ENCODE measurements around the gene UBC.
"Not testable (repeated sequence)": the region's sequence is repeated elsewhere in the genome, so short reads cannot be mapped to it uniquely, and the experiment has no call there.

Gene UBC

GRCh38 chr12:124906606-124907261 is 7.7 kb downstream of the UBC start:
- DNase-seq (ENCODE audit: extremely low read depth, insufficient read length): no peak
- Histone ChIP-seq H3K27me3 (replicated peaks; ENCODE audit: control insufficient read depth, insufficient read depth, low read length) (no peaks in the 10 kb centered on the region), H3K36me3 (ENCODE audit: control insufficient read depth, insufficient read depth, low read length) (peaks cover 7% of the 10 kb centered on the region), H3K4me3 (replicated peaks; ENCODE audit: low read depth, low read length) (no peak overlapping the region)
- TF ChIP-seq CTCF (IDR thresholded peaks at IDR 0.05; ENCODE audit: insufficient read depth, low read length, poor library complexity, severe bottlenecking): peak; percentile 98

GRCh38 chr12:124904306-124905098 is 9.9 kb downstream of the UBC start:
- Histone ChIP-seq H3K27me3 (replicated peaks; ENCODE audit: control insufficient read depth, insufficient read depth, low read length) (no peaks in the 10 kb centered on the region), H3K4me3 (replicated peaks; ENCODE audit: low read depth, low read length) (no peak overlapping the region), H3K36me3 (ENCODE audit: control insufficient read depth, insufficient read depth, low read length) (no peaks in the 10 kb centered on the region)
- DNase-seq (ENCODE audit: extremely low read depth, insufficient read length): no peak
- TF ChIP-seq CTCF (IDR thresholded peaks at IDR 0.05; ENCODE audit: insufficient read depth, low read length, poor library complexity, severe bottlenecking): no peak

GRCh38 chr12:124902916-124903315 is 11.5 kb downstream of the UBC start:
- H3K4me3 ChIP-seq (replicated peaks; ENCODE audit: low read depth, low read length): no peak overlapping the region
- no peaks in the 10 kb centered on the region for H3K27me3 ChIP-seq (replicated peaks; ENCODE audit: control insufficient read depth, insufficient read depth, low read length)
- H3K36me3 ChIP-seq (ENCODE audit: control insufficient read depth, insufficient read depth, low read length): no peaks in the 10 kb centered on the region
- no peak for TF ChIP-seq CTCF (IDR thresholded peaks at IDR 0.05; ENCODE audit: insufficient read depth, low read length, poor library complexity, severe bottlenecking)
- DNase-seq (ENCODE audit: extremely low read depth, insufficient read length): no peak

GRCh38 chr12:124901003-124901402 is 13.4 kb downstream of the UBC start:
- no peaks in the 10 kb centered on the region for H3K27me3 ChIP-seq (replicated peaks; ENCODE audit: control insufficient read depth, insufficient read depth, low read length)
- no peak overlapping the region for H3K4me3 ChIP-seq (replicated peaks; ENCODE audit: low read depth, low read length)
- no peaks in the 10 kb centered on the region for H3K36me3 ChIP-seq (ENCODE audit: control insufficient read depth, insufficient read depth, low read length)
- no peak for DNase-seq (ENCODE audit: extremely low read depth, insufficient read length)
- TF ChIP-seq CTCF (IDR thresholded peaks at IDR 0.05; ENCODE audit: insufficient read depth, low read length, poor library complexity, severe bottlenecking): no peak

- H3K27me3 ChIP-seq (replicated peaks; ENCODE audit: control insufficient read depth, insufficient read depth, low read length); H3K36me3 ChIP-seq (ENCODE audit: control insufficient read depth, insufficient read depth, low read length); H3K4me3 ChIP-seq (replicated peaks; ENCODE audit: low read depth, low read length); DNase-seq (ENCODE audit: extremely low read depth, insufficient read length): not testable (repeated sequence)
Observed at GRCh38 chr12:124900345-124900795, 14.1 kb downstream of the UBC start.

GRCh38 chr12:124898923-124899294 is 15.5 kb downstream of the UBC start:
- no peak for TF ChIP-seq CTCF (IDR thresholded peaks at IDR 0.05; ENCODE audit: insufficient read depth, low read length, poor library complexity, severe bottlenecking)
- H3K27me3 ChIP-seq (replicated peaks; ENCODE audit: control insufficient read depth, insufficient read depth, low read length): no peaks in the 10 kb centered on the region
- H3K4me3 ChIP-seq (replicated peaks; ENCODE audit: low read depth, low read length): no peak overlapping the region
- no peaks in the 10 kb centered on the region for H3K36me3 ChIP-seq (ENCODE audit: control insufficient read depth, insufficient read depth, low read length)
- DNase-seq (ENCODE audit: extremely low read depth, insufficient read length): no peak

Data from GM06990 (cell line).